SHP77 (cell line): ENCODE results near the gene LMBRD1.
"Not testable (repeated sequence)": the region's sequence is repeated elsewhere in the genome, so short reads cannot be mapped to it uniquely, and the experiment has no call there.

Experiments used
- DNase-seq, 2 experiments: peaks; one replicate each; lab custom pipeline; 2025; lab: John Stamatoyannopoulos, UW

LMBRD1 gene

DNA sequence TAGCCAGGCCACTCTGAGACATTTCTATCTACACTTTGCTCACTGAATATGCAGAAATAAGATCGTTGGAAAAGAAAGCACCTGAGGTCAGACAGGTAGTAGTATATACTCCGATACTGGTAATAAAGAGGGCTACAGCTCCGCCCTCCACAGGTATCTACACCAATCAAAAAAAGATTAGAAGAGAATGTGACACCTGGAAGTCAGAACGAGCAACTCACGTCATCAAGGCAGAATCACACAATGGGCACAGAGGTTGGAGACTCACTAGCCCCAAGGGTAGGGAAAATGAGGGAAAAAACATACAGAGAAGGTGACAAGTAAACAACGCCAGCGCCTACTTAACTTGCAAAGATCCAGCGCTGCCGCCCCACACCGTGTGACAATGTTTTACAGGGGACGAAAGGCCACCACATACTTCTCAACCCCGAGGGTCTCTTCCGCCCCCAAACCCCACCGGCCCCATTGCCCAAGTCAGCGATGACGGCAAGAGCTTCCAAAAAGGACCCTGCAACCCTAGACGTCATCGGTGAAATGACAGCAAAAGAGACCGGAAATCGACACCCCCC lies 653 bp downstream of the LMBRD1 start:
- DNase-seq, result peak; percentile 13 to 39

- no peak for DNase-seq
These were observed 1.2 kb downstream of the LMBRD1 start for GRCh38 chr6:69795469-69796072.

- DNase-seq, result no peak
These were observed 4.5 kb downstream of the LMBRD1 start for GRCh38 chr6:69792292-69792691.

DNA sequence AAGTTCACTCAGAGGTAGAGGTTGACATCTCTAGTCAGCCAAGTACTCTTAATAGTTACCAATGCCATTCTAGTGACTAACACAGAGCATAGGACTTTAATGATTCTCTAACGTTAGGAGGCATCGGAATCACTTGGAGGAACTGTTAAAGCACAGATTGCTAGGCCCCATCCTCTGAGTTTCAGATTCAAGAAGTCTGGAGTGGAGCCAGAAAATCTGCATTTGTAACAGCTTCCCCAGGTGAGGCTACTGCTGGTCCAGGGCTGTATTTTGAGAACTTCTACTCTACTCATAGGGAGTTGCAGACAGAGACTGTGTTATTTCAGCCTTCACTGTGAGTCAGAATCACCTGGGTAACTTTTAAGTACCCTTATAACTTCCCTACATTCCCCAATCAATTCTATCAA lies 5.7 kb downstream of the LMBRD1 start:
- DNase-seq, result no peak

- no peak for DNase-seq
These were observed 6.2 kb downstream of the LMBRD1 start for GRCh38 chr6:69790629-69791028.

DNA sequence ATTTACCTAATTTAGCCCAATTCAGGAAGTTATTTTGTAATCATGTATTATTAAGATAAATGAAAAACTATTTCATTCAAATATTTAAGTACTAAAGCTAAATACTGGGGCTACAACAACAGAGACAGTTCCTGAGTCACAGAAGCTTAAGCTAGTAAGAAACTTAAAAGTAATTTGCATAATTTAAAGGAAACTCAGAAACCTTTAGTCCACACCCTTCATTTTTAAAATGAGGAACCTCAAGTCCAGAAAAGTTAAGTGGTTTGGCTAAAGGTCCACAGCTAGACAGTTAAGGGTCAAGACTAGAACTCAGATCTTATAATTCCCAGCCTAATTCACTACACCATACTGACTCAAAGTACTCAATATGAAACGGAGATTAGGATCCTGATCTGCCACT lies 7.2 kb downstream of the LMBRD1 start:
- no peak for DNase-seq

DNA sequence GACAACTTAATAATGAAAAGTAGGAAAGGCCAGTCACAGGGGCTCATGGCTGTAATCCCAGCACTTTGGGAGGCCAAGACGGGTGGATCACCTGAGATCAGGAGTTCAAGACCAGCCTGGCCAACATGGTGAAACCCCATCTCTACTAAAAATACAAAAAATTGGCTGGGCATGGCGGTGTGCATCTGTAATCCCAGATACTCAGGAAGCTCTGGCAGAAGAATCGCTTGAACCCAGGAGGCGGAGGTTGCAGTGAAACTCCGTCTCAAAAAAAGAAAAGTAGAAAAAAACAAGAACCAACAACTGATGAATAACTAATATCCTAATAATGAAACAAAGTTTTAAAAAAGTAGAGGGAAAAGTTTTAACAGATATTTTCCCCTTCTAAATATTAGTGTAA lies 9.4 kb downstream of the LMBRD1 start:
- not testable (repeated sequence) for DNase-seq

- DNase-seq, result no peak
These were observed 11.1 kb downstream of the LMBRD1 start for GRCh38 chr6:69785697-69786096.

- no peak for DNase-seq
These were observed 12.0 kb downstream of the LMBRD1 start for GRCh38 chr6:69784595-69785377.

- DNase-seq, result no peak
These were observed 13.7 kb downstream of the LMBRD1 start for GRCh38 chr6:69783108-69783507.

DNA sequence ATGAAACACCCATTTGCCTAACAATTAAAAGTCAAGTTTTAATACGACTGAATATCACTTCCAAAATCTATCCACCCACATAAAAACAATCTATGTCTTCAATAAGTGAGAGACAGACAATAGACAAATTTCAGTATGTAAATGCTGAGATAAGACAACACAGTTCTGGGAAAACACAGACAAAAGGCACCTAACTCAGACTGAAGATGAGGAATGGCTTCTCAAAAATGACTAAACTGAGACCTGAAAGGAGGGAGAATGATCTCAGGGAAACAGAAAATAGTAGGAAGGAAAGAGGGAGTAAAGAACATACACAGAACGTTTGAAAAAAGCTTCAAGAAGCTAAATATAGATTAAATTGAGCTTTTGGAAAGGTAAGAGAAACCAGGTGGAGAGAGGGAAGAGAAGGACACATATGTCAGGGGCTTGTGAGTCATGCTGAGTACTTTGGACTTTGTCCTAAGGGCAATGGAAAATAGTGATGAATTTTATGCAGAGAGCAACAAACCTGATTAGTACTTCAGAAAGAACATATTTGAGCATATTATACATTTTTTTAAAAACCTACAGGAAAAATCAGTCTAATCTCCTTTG lies 16.1 kb downstream of the LMBRD1 start:
- DNase-seq, result no peak

GRCh38 chr6:69775941-69776340 lies 20.9 kb downstream of the LMBRD1 start:
- DNase-seq, result no peak

GRCh38 chr6:69775585-69775849 lies 21.3 kb downstream of the LMBRD1 start:
- no peak for DNase-seq

GRCh38 chr6:69774740-69775584 lies 21.8 kb downstream of the LMBRD1 start:
- DNase-seq, result no peak

GRCh38 chr6:69771158-69771906 lies 25.5 kb downstream of the LMBRD1 start:
- DNase-seq, result no peak

- no peak for DNase-seq
These were observed 28.1 kb downstream of the LMBRD1 start for GRCh38 chr6:69768664-69769063.

DNA sequence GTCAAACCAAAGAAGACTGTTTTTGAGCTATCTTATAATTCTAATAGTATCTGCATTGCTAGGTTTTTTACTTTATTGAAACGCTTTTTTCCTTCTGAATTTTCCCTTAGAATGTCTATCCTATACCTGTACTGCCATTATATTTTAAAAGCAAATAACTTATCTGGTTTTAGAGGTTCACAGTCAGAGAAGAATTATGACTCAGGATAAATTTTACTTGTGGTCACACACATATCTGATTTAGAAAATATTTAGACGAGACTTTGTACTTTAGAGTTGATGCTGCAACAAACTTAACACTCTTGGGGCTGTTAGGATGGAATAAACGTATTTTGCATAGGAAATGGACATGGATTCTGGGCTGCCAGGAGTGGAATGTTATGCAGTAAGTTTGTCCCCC lies 33.0 kb downstream of the LMBRD1 start:
- DNase-seq, result no peak

DNA sequence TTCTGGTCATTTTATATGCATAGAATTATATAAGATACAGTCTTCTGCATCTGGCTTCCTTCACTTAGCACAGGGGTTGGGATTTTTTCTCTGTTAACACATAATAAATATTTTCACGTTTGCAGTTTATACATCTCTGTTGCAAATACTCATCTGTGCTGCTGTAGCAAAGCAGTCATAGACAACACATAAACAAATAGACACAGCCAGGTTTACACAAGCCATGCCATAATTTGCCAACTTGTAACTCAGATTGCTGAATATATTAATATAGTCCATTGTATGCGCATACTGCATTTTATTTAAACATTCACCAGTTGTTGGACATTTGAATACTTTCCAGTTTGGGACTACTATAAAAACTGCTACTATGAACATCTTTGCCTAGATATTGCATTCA lies 35.0 kb downstream of the LMBRD1 start:
- no peak for DNase-seq

DNA sequence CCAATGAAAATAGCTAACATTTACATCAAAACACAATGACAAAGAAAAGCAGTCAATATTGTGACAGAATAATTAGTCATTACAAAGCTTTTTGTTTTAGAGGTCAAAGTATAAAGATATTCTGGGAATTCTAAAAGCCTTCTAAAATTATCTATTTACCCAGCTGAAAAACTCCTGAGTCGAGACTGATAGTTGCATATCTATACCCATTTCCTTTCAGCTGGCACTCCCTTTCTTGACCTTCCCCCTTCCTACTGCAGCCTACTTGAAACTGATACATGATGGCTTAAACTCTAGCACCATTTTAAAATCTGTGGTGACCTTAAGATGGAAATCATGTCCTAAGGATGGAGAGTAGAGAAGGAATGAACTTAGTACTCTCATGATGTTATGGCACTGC lies 38.6 kb downstream of the LMBRD1 start:
- no peak for DNase-seq

DNA sequence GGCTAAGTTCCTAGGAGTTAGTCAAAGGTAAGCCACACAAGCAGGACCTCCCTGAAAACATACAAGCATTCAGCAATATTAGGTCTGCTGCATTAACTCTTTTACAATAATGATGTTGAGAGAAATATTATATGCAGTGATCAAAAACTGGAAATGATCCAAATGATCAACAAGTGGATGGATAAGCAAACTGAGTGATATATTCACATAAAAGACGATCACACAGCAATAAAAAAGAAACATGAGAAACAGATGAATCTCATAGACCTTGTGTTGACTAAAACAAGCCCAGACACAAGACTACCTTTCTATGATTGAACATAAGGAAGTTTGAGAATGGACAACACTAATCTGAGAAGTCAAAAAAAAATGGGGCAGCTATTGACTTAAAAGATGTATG lies 39.9 kb downstream of the LMBRD1 start:
- no peak for DNase-seq

DNA sequence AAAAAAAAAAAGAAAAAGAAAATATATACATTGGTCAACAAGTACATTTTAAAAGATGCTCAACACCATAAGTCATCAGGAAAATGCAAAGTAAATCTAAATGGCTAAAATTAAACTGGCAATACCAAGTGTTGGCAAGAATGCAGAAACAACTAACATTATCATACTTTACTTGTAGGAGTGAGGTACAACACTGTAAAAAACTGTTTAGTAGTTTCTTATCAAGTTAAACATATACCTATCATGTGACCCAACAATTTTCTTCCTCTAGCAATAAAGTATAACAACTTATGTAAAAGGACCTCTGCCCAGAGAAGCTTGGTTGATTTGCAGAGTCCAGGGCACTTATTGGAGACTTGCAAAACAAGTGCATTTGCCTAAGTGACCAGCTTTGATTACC lies 40.4 kb downstream of the LMBRD1 start:
- DNase-seq, result no peak

DNA sequence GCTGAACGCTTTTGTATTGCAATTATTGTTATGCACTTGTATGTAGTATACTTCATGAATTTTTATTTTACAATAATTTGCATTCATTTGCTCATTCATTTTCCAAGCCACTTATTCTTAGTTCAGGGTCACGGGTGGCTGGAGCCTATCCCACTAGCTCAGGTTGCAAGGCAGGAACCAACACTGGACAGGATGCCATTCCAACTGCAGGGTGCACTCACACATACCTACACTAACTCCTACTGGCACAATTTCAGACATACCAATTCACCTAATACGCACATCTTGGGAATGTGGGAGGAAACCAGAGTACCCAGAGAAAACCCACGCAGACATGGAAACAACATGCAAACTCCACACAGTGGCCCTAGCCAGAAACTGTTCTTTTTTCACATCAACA lies 61.8 kb downstream of the LMBRD1 start:
- DNase-seq, result no peak
